K562 (cell line): ENCODE measurements around the gene ZNF407. TPM values are rescaled to one million over a fixed set of nuclear protein-coding genes. Genes with fewer than 3 reads are reported as not detected.
A peak's percentile ranks its signal among the peaks of the same experiment; 100 is the strongest.

Source experiments
- ATAC-seq: fragments of 200-7000 bp; cut with Tn5 transposase; 3 replicates; pipeline ENCODE4 v1.9.1; 2020; ENCODE audit warnings: moderate library complexity
- BruUV-seq: library from RNA; stranded (reverse); fragments of 400-500 nt; replicated peaks from 2 replicates; lab custom pipeline; 2021; lab: Mats Ljungman, UMichigan
- CTCF ChIA-PET: fragments of 300-600 bp; formaldehyde crosslinking; extraction: SDS; loops from one replicate; lab custom pipeline; 2021; ENCODE audit warnings: low intra/inter-chr PET ratio; lab: Yijun Ruan, JAX
- POLR2A ChIA-PET: fragments of 300-600, 350-650 bp; sonication (Branson Sonifier 250); formaldehyde crosslinking; extraction: SDS; loops from one replicate; lab custom pipeline; 2021; ENCODE audit warnings: antibody characterized with exemption, inconsistent platforms; lab: Yijun Ruan, JAX
- DNase-seq, 4 experiments: peaks; one replicate each; pipeline versions ENCODE4 v3.0.0 to v3.0.0-alpha.2; 2011 to 2018; ENCODE audit warnings: low spot score in 3 of 4, mixed read lengths in 3 of 4; ENCODE audit errors: extremely low read depth in 1 of 4
- FAIRE-seq: peaks from 2 replicates; lab custom pipeline; 2011; peaks lifted over from hg19 to GRCh38; lab: Jason Lieb, UNC
- H2AFZ ChIP-seq: 2 replicates; pipeline ENCODE4 v1.6.0; 2011; ENCODE audit warnings: low read depth, low read length, control low read depth, inconsistent platforms
- H3K27ac ChIP-seq: fragments of 200-600 bp; 3 replicates; pipeline ENCODE4 v1.8.0; 2011; ENCODE audit warnings: low read depth, mild to moderate bottlenecking, control low read depth, inconsistent platforms, low read length, moderate library complexity, mixed read lengths; ENCODE audit errors: extremely low read depth
- H3K27me3 ChIP-seq, 2 experiments: fragments of 300-600 bp in 1 of 2; 2 replicates in 1 of 2; 3 replicates in 1 of 2; pipeline versions ENCODE4 v1.6.0 to v1.8.0; 2011; ENCODE audit warnings: inconsistent platforms in 2 of 2, low read length in 2 of 2, mild to moderate bottlenecking in 1 of 2, mixed read lengths in 1 of 2, moderate library complexity in 1 of 2; ENCODE audit not compliant: control insufficient read depth in 2 of 2, insufficient read depth in 2 of 2
- H3K36me3 ChIP-seq: fragments of 300-600 bp; 3 replicates; pipeline ENCODE4 v1.8.0; 2011; ENCODE audit warnings: mild to moderate bottlenecking, low read length, inconsistent platforms; ENCODE audit not compliant: control insufficient read depth, insufficient read depth
- H3K4me1 ChIP-seq, 2 experiments: fragments of 200-600 bp in 1 of 2; replicated peaks in 1 of 2; 2 replicates in 1 of 2; 3 replicates in 1 of 2; pipeline versions ENCODE4 v1.5.1 to v1.8.0; 2011; ENCODE audit warnings: inconsistent platforms in 2 of 2, low read length in 2 of 2, mild to moderate bottlenecking in 1 of 2, mixed read lengths in 1 of 2, moderate library complexity in 1 of 2; ENCODE audit not compliant: control insufficient read depth in 2 of 2, insufficient read depth in 2 of 2
- H3K4me2 ChIP-seq: 2 replicates; pipeline ENCODE4 v1.6.1; 2011; ENCODE audit warnings: low read length, control low read depth, inconsistent platforms, mixed read lengths; ENCODE audit not compliant: insufficient read depth
- H3K4me3 ChIP-seq: fragments of 200-600 bp; sonication (generic), shearing (Covaris generic); 2 replicates; pipeline ENCODE4 v1.5.1; 2016; ENCODE audit warnings: control low read depth, inconsistent platforms
- H3K79me2 ChIP-seq: fragments of 200-600 bp; 3 replicates; pipeline ENCODE4 v1.8.0; 2011; ENCODE audit warnings: low read length, inconsistent platforms; ENCODE audit not compliant: control insufficient read depth, insufficient read depth
- H3K9ac ChIP-seq, 2 experiments: 2 replicates each; pipeline versions ENCODE4 v1.6.0 to v1.6.1; 2011; ENCODE audit warnings: low read depth in 2 of 2, low read length in 2 of 2, control low read depth in 1 of 2, inconsistent platforms in 1 of 2, mild to moderate bottlenecking in 1 of 2, mixed read lengths in 1 of 2; ENCODE audit not compliant: insufficient read depth in 1 of 2
- H3K9me1 ChIP-seq: one replicate; pipeline ENCODE4 v1.6.0; 2011; ENCODE audit warnings: inconsistent platforms, mild to moderate bottlenecking, low read length, moderate library complexity; ENCODE audit not compliant: control insufficient read depth, insufficient read depth
- H3K9me3 ChIP-seq: replicated peaks from 2 replicates; pipeline ENCODE4 v1.5.1; 2011; ENCODE audit warnings: low read depth, low read length, inconsistent platforms; ENCODE audit not compliant: control insufficient read depth, insufficient read depth
- H4K20me1 ChIP-seq: replicated peaks from 2 replicates; pipeline ENCODE4 v1.6.1; 2011; ENCODE audit warnings: low read length, inconsistent platforms, mixed read lengths; ENCODE audit not compliant: control insufficient read depth, insufficient read depth
- ETV6 ChIP-seq, 3 experiments: fragments of 150-350 bp in 1 of 3; sonication (generic) in 1 of 3; formaldehyde crosslinking in 1 of 3; IDR thresholded peaks; 2 replicates each; pipeline versions ENCODE4 v1.6.1 to v1.8.0; 2014 to 2022; ENCODE audit warnings: borderline replicate concordance in 2 of 3, low read depth in 2 of 3, antibody characterized with exemption in 1 of 3, low read length in 1 of 3, mild to moderate bottlenecking in 1 of 3, missing genetic modification reagents in 1 of 3
- ILF3 ChIP-seq: fragments of 450-650 bp; IDR thresholded peaks from 2 replicates; pipeline ENCODE4 v1.6.1; 2018; ENCODE audit warnings: antibody characterized with exemption, mild to moderate bottlenecking, moderate library complexity, borderline replicate concordance
- NCOA6 ChIP-seq: fragments of 450-650 bp; IDR thresholded peaks from 2 replicates; pipeline ENCODE4 v1.6.1; 2017; ENCODE audit warnings: mild to moderate bottlenecking
- ZFP36 ChIP-seq: fragments of 150-350 bp; IDR thresholded peaks from 2 replicates; pipeline ENCODE4 v1.6.1; 2018; ENCODE audit warnings: low read length, low read depth; ENCODE audit not compliant: partially characterized antibody
- ZNF174 ChIP-seq: fragments of 250-450 bp; sonication (Bioruptor Pico); IDR thresholded peaks from 2 replicates; pipeline ENCODE4 v1.4.0; 2020; ENCODE audit warnings: mild to moderate bottlenecking
- ZNF239 ChIP-seq: fragments of 250-450 bp; sonication (Bioruptor Pico); IDR thresholded peaks from 2 replicates; pipeline ENCODE4 v1.4.0; 2020; ENCODE audit warnings: mild to moderate bottlenecking
- ZNF316 ChIP-seq: fragments of 450-650 bp; IDR thresholded peaks from 2 replicates; pipeline ENCODE4 v1.6.1; 2016
- ZNF717 ChIP-seq: fragments of 250-450 bp; sonication (Bioruptor Pico); IDR thresholded peaks from 2 replicates; pipeline ENCODE4 v1.5.0; 2021
- ZNF77 ChIP-seq: fragments of 250-450 bp; sonication (Bioruptor Pico); IDR thresholded peaks from 2 replicates; pipeline ENCODE4 v1.5.0; 2020
- WGBS: fragments of 100-300 bp; shearing (Covaris generic); methylation state at CpG from one replicate; pipeline ENCODE4 v1.1.6; 2016; ENCODE audit warnings: low coverage, mixed read lengths; ENCODE audit not compliant: insufficient coverage; ENCODE audit errors: missing lambda C conversion rate; 5-methylcytosine and 5-hydroxymethylcytosine counted together
- in situ Hi-C: fragments of 300-500 bp; cut with MboI; formaldehyde crosslinking; loops from 4 replicates; pipeline ENCODE4 v1.15.0; 2018; ENCODE audit warnings: inconsistent platforms, mixed read lengths
- intact Hi-C: fragments of 100-400 bp; cut with micrococcal nuclease; formaldehyde crosslinking; loops from 2 replicates; pipeline ENCODE4 v1.14.2; 2022
- polyA plus RNA-seq, 8 experiments: library from polyadenylated mRNA; depleted of rRNA in 4 of 8; stranded (reverse) in 5 of 8; unstranded in 3 of 8; fragments of >200 nt; fragmentation: Nextera tagmentation in 2 of 8; fragmentation: Illumina TruSeq in 1 of 8; extraction: Ambion mirVana in 2 of 8; extraction: Trizol in 1 of 8; gene quantifications; 2 replicates each; pipeline versions ENCODE4 v1.2.1 to v1.2.3, GENCODE V29; 2011 to 2014; ENCODE audit warnings: inconsistent platforms in 1 of 8, missing spikeins in 1 of 8
- total RNA-seq, 7 experiments: library from RNA; depleted of rRNA in 6 of 7; stranded (reverse); fragments of >200 nt in 6 of 7; fragmentation: Illumina TruSeq in 2 of 7; extraction: Trizol in 2 of 7; gene quantifications; 2 replicates each; pipeline versions ENCODE4 v1.2.1 to v1.2.3, GENCODE V29; 2011 to 2021; ENCODE audit warnings: low replicate concordance in 1 of 7
- TF ChIP-seq, protein P1 (sequence below): fragments of 250-450 bp; sonication (Bioruptor Pico); IDR thresholded peaks from 2 replicates; pipeline ENCODE4 v1.9.0; 2021; ENCODE audit warnings: mild to moderate bottlenecking
- TF ChIP-seq, protein P2 (sequence below): sonication (generic); formaldehyde crosslinking; IDR thresholded peaks from 2 replicates; pipeline ENCODE4 v1.8.0; 2023; ENCODE audit warnings: missing genetic modification reagents, mild to moderate bottlenecking, borderline replicate concordance

The ZNF407 gene
- total and polyA plus RNA-seq, 9 of the 15 experiments (the other 6 are each of a cell fraction or from before 2014, with no cell fraction given), result 0.21 to 5.4 (median 2.3) TPM

DNA sequence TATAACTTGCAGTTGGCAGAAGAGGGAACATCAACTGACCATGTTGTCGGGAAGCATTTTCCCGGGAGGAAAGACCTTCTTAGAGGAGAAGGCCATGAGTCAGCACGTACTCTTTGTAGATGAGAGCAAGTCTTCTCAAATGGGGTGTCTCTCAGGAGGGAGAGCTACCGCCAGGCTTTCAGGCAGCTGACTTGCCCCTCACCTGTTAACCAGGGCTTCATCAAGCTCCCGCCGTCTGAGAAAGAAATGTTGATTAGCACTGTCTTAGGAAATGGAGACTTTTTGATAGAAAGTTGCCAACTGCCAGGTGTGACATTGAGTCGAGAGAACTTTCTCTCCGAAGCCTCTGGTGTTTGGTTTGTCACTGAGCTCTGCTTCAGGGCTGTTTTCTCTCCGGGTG, 196.1 kb downstream of the ZNF407 start:
- Histone ChIP-seq H3K36me3 (no peaks in the 10 kb centered on the region), H3K4me1 (no peaks in the 10 kb centered on the region; a peak in 1 of 5 replicates), H2AFZ (no peak overlapping the region), H3K4me2 (no peak overlapping the region), H3K27ac (no peak overlapping the region), H3K27me3 (no peaks in the 10 kb centered on the region), H3K9ac (no peak overlapping the region), H4K20me1 (no peaks in the 10 kb centered on the region), H3K4me3 (no peak overlapping the region), H3K79me2 (no peaks in the 10 kb centered on the region), H3K9me3 (no peaks in the 10 kb centered on the region), H3K9me1 (no peaks in the 10 kb centered on the region)
- 0 out of 2 replicates have a peak, but pooled peaks have one; percentile 7 for TF ChIP-seq ZNF316
- TF ChIP-seq ZNF239 (CRISPR knock-in tag), result no peak
- POLR2A ChIA-PET, result no interaction called here
- ATAC-seq (no peak), FAIRE-seq (no peak), DNase-seq (no peak)
- intact Hi-C loops, result no loop called here
- WGBS, result 82% methylated on average over 9 of the region's 9 CpGs
- in situ Hi-C loops, result no loop called here
- CTCF ChIA-PET, result no interaction called here
- BruUV-seq, result no TSS peak

DNA sequence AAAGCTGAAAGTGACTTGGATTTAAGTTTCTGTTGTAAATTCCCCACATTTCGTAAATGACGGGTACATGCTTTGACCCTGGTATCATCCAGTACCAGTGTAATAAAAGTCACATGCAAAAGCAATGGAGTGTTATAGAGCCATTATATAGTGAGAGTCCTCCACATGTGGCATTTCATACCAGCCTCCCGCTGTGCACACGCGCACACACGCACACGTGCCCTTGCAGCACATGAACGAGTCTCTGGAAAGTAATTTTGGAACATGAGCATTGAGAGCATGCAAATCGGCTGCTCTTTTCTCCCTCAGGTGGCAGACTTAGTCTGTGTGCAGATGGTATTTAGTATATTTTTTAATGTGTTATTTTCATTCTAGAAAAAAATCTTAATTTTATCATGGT, 198.1 kb downstream of the ZNF407 start:
- POLR2A ChIA-PET, result no interaction called here
- WGBS, result 90% methylated on average over 8 of the region's 9 CpGs
- no peak overlapping the region for H3K4me3 ChIP-seq
- no TSS peak for BruUV-seq
- TF ChIP-seq NCOA6 (no peak), ETV6 (IDR thresholded peaks at IDR 0.05; ENCODE audit: borderline replicate concordance in 1 of 2, low read depth in 2 of 2, low read length in 1 of 2) (no peak), ETV6 (CRISPR knock-in tag; IDR thresholded peaks at IDR 0.05; ENCODE audit: borderline replicate concordance) (no peak), ZNF174 (CRISPR knock-in tag) (no peak), ILF3 (no peak), ZNF77 (CRISPR knock-in tag) (no peak), ZFP36 (no peak), ZNF717 (no peak)
- TF ChIP-seq, protein P1, sequence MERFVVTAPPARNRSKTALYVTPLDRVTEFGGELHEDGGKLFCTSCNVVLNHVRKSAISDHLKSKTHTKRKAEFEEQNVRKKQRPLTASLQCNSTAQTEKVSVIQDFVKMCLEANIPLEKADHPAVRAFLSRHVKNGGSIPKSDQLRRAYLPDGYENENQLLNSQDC, result no peak
- TF ChIP-seq, protein P2, sequence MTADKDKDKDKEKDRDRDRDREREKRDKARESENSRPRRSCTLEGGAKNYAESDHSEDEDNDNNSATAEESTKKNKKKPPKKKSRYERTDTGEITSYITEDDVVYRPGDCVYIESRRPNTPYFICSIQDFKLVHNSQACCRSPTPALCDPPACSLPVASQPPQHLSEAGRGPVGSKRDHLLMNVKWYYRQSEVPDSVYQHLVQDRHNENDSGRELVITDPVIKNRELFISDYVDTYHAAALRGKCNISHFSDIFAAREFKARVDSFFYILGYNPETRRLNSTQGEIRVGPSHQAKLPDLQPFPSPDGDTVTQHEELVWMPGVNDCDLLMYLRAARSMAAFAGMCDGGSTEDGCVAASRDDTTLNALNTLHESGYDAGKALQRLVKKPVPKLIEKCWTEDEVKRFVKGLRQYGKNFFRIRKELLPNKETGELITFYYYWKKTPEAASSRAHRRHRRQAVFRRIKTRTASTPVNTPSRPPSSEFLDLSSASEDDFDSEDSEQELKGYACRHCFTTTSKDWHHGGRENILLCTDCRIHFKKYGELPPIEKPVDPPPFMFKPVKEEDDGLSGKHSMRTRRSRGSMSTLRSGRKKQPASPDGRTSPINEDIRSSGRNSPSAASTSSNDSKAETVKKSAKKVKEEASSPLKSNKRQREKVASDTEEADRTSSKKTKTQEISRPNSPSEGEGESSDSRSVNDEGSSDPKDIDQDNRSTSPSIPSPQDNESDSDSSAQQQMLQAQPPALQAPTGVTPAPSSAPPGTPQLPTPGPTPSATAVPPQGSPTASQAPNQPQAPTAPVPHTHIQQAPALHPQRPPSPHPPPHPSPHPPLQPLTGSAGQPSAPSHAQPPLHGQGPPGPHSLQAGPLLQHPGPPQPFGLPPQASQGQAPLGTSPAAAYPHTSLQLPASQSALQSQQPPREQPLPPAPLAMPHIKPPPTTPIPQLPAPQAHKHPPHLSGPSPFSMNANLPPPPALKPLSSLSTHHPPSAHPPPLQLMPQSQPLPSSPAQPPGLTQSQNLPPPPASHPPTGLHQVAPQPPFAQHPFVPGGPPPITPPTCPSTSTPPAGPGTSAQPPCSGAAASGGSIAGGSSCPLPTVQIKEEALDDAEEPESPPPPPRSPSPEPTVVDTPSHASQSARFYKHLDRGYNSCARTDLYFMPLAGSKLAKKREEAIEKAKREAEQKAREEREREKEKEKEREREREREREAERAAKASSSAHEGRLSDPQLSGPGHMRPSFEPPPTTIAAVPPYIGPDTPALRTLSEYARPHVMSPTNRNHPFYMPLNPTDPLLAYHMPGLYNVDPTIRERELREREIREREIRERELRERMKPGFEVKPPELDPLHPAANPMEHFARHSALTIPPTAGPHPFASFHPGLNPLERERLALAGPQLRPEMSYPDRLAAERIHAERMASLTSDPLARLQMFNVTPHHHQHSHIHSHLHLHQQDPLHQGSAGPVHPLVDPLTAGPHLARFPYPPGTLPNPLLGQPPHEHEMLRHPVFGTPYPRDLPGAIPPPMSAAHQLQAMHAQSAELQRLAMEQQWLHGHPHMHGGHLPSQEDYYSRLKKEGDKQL (CRISPR knock-in tag), result no peak
- no peak overlapping the region for H3K4me2 ChIP-seq
- no peaks in the 10 kb centered on the region for H3K36me3 ChIP-seq
- no peaks in the 10 kb centered on the region for H3K9me1 ChIP-seq
- CTCF ChIA-PET, result no interaction called here
- no peaks in the 10 kb centered on the region for H3K9me3 ChIP-seq
- no peak overlapping the region for H3K27ac ChIP-seq
- no peaks in the 10 kb centered on the region for H3K79me2 ChIP-seq
- H2AFZ ChIP-seq, result no peak overlapping the region
- intact Hi-C loops, result no loop called here
- no peak for FAIRE-seq
- DNase-seq, result no peak
- in situ Hi-C loops, result no loop called here
- no peak for ATAC-seq
- no peak overlapping the region for H3K9ac ChIP-seq
- H3K4me1 ChIP-seq, result no peaks in the 10 kb centered on the region; a peak in 1 of 5 replicates
- no peaks in the 10 kb centered on the region for H4K20me1 ChIP-seq
- H3K27me3 ChIP-seq, result no peaks in the 10 kb centered on the region
